Astrocyte (in vitro differentiated cells and primary cell): ENCODE measurements around the gene ASXL1. TPM values are rescaled to one million over a fixed set of nuclear protein-coding genes. Genes with fewer than 3 reads are reported as not detected.

ENCODE experiments used
- DNase-seq: peaks from one replicate; pipeline ENCODE4 v3.0.0-alpha.2; 2010; ENCODE audit warnings: low read depth
- FAIRE-seq: peaks from 2 replicates; lab custom pipeline; 2011; peaks lifted over from hg19 to GRCh38; lab: Jason Lieb, UNC
- H2AFZ ChIP-seq: 2 replicates; pipeline ENCODE4 v1.6.0; 2012; ENCODE audit warnings: low read depth, low read length, inconsistent platforms
- H3K27ac ChIP-seq: 2 replicates; pipeline ENCODE4 v1.5.1; 2011; ENCODE audit warnings: low read depth, low read length, inconsistent platforms
- H3K27me3 ChIP-seq: 2 replicates; pipeline ENCODE4 v1.6.0; 2011; ENCODE audit warnings: low read length, inconsistent platforms; ENCODE audit not compliant: insufficient read depth
- H3K36me3 ChIP-seq: 2 replicates; pipeline ENCODE4 v1.5.1; 2011; ENCODE audit warnings: low read length, inconsistent platforms; ENCODE audit not compliant: insufficient read depth
- H3K4me1 ChIP-seq: 2 replicates; pipeline ENCODE4 v1.5.1; 2011; ENCODE audit warnings: low read length, inconsistent platforms; ENCODE audit not compliant: insufficient read depth
- H3K4me2 ChIP-seq: 2 replicates; pipeline ENCODE4 v1.6.0; 2012; ENCODE audit warnings: low read length, inconsistent platforms
- H3K4me3 ChIP-seq: 2 replicates; pipeline ENCODE4 v1.5.1; 2011; ENCODE audit warnings: low read depth, mild to moderate bottlenecking, low read length, inconsistent platforms; ENCODE audit not compliant: insufficient read depth
- H3K79me2 ChIP-seq: 2 replicates; pipeline ENCODE4 v1.6.0; 2012; ENCODE audit warnings: mild to moderate bottlenecking, low read length, inconsistent platforms; ENCODE audit not compliant: insufficient read depth
- H3K9ac ChIP-seq: 2 replicates; pipeline ENCODE4 v1.6.0; 2012; ENCODE audit warnings: mild to moderate bottlenecking, low read length, inconsistent platforms
- H3K9me3 ChIP-seq: 2 replicates; pipeline ENCODE4 v1.5.1; 2012; ENCODE audit warnings: low read depth, mild to moderate bottlenecking, low read length, inconsistent platforms; ENCODE audit not compliant: insufficient read depth
- H4K20me1 ChIP-seq: 2 replicates; pipeline ENCODE4 v1.6.0; 2012; ENCODE audit warnings: low read length, inconsistent platforms; ENCODE audit not compliant: insufficient read depth
- H3K27ac Mint-ChIP-seq: one replicate; pipeline ENCODE4 v1.8.0; 2021; ENCODE audit warnings: mild to moderate bottlenecking, mixed read lengths; ENCODE audit not compliant: unreplicated experiment
- H3K27me3 Mint-ChIP-seq: one replicate; pipeline ENCODE4 v1.8.0; 2021; ENCODE audit warnings: low read depth, mixed read lengths; ENCODE audit not compliant: unreplicated experiment
- H3K36me3 Mint-ChIP-seq: one replicate; pipeline ENCODE4 v1.8.0; 2021; ENCODE audit warnings: low read depth, mixed read lengths; ENCODE audit not compliant: unreplicated experiment
- H3K4me1 Mint-ChIP-seq: one replicate; pipeline ENCODE4 v1.8.0; 2021; ENCODE audit warnings: low read depth, mixed read lengths; ENCODE audit not compliant: unreplicated experiment
- H3K4me3 Mint-ChIP-seq: one replicate; pipeline ENCODE4 v1.8.0; 2021; ENCODE audit warnings: mild to moderate bottlenecking, moderate library complexity, mixed read lengths; ENCODE audit not compliant: unreplicated experiment
- H3K9me3 Mint-ChIP-seq: one replicate; pipeline ENCODE4 v1.8.0; 2021; ENCODE audit warnings: mild to moderate bottlenecking, mixed read lengths; ENCODE audit not compliant: unreplicated experiment
- CTCF ChIP-seq: IDR thresholded peaks from 2 replicates; pipeline ENCODE4 v1.5.1; 2011; ENCODE audit warnings: low read depth, mild to moderate bottlenecking, inconsistent platforms, low read length, moderate library complexity; ENCODE audit not compliant: insufficient read depth
- EZH2 ChIP-seq: IDR thresholded peaks from 2 replicates; pipeline ENCODE4 v1.6.1; 2012; ENCODE audit warnings: mild to moderate bottlenecking, low read length, inconsistent platforms; ENCODE audit not compliant: insufficient read depth
- total RNA-seq: library from RNA; stranded (reverse); gene quantifications from 2 replicates; pipeline ENCODE4 v1.2.1, GENCODE V29; 2021

ASXL1 gene
- total RNA-seq, 1 donor from 2014 or later = 62.4 TPM

- no peak overlapping the region for H3K4me3 ChIP-seq
- no peaks in the 10 kb centered on the region for H3K27me3 Mint-ChIP-seq
- no peaks in the 10 kb centered on the region for H3K9me3 ChIP-seq
- peaks cover 24% of the 10 kb centered on the region for H3K4me1 Mint-ChIP-seq
- H3K4me1 ChIP-seq = peaks cover 23% of the 10 kb centered on the region
- peak overlapping the region; percentile 42 for H3K4me2 ChIP-seq
- H3K4me3 Mint-ChIP-seq = no peak overlapping the region
- peaks cover 3% of the 10 kb centered on the region for H4K20me1 ChIP-seq
- H3K36me3 ChIP-seq = peaks cover 13% of the 10 kb centered on the region
- H3K9ac ChIP-seq = peak overlapping the region; percentile 5
- FAIRE-seq (no peak), DNase-seq (peak; percentile 77)
- TF ChIP-seq EZH2 = no peak
- no peak for TF ChIP-seq CTCF
- peaks cover 13% of the 10 kb centered on the region for H3K36me3 Mint-ChIP-seq
- H2AFZ ChIP-seq = no peak overlapping the region
- H3K27me3 ChIP-seq = no peaks in the 10 kb centered on the region
- peak overlapping the region; percentile 63 for H3K27ac ChIP-seq
- no peaks in the 10 kb centered on the region for H3K79me2 ChIP-seq
- no peaks in the 10 kb centered on the region for H3K9me3 Mint-ChIP-seq
- peak overlapping the region; percentile 30 for H3K27ac Mint-ChIP-seq
Observed at GRCh38 chr20:32332614-32333013, 25.5 kb upstream of the ASXL1 start.

- Mint-ChIP-seq H3K9me3 (no peaks in the 10 kb centered on the region), H3K4me1 (peaks cover 23% of the 10 kb centered on the region), H3K27ac (peak overlapping the region; percentile 75), H3K36me3 (peaks cover 14% of the 10 kb centered on the region), H3K27me3 (no peaks in the 10 kb centered on the region), H3K4me3 (no peak overlapping the region)
- Histone ChIP-seq H2AFZ (no peak overlapping the region), H3K4me2 (peak overlapping the region; percentile 42), H3K4me1 (peaks cover 21% of the 10 kb centered on the region), H3K9ac (peak overlapping the region; percentile 5), H3K9me3 (no peaks in the 10 kb centered on the region), H3K27me3 (no peaks in the 10 kb centered on the region), H3K36me3 (peaks cover 13% of the 10 kb centered on the region), H4K20me1 (peaks cover 3% of the 10 kb centered on the region), H3K4me3 (no peak overlapping the region), H3K27ac (peak overlapping the region; percentile 63), H3K79me2 (no peaks in the 10 kb centered on the region)
- no peak for TF ChIP-seq EZH2
- no peak for TF ChIP-seq CTCF
- DNase-seq (peak; percentile 20), FAIRE-seq (no peak)
Observed at GRCh38 chr20:32333181-32333987, 24.7 kb upstream of the ASXL1 start.
